Duodenal mucosa (tissue), 2 donors: ENCODE measurements around the gene EXOC4.

Experiments used
- H3K27ac ChIP-seq: one replicate; pipeline ENCODE4 v1.7.0; 2013; ENCODE audit warnings: low read depth, low read length
- H3K27me3 ChIP-seq, 2 donors: one replicate each; pipeline ENCODE4 v1.7.0; 2013; ENCODE audit warnings: low read length in 2 of 2, control low read depth in 1 of 2; ENCODE audit not compliant: insufficient read depth in 2 of 2, control insufficient read depth in 1 of 2
- H3K36me3 ChIP-seq, 2 donors: one replicate each; pipeline ENCODE4 v1.7.0; 2013; ENCODE audit warnings: low read length in 2 of 2, control low read depth in 1 of 2; ENCODE audit not compliant: insufficient read depth in 2 of 2, control insufficient read depth in 1 of 2
- H3K4me1 ChIP-seq, 2 donors: one replicate each; pipeline ENCODE4 v1.7.0; 2013; ENCODE audit warnings: low read length in 2 of 2, control low read depth in 1 of 2; ENCODE audit not compliant: insufficient read depth in 2 of 2, control insufficient read depth in 1 of 2
- H3K4me3 ChIP-seq, 2 donors: one replicate each; pipeline ENCODE4 v1.7.0; 2013; ENCODE audit warnings: low read length in 2 of 2, low read depth in 1 of 2
- H3K9ac ChIP-seq, 2 donors: one replicate each; pipeline ENCODE4 v1.7.0; 2013; ENCODE audit warnings: low read length in 2 of 2, low read depth in 1 of 2
- H3K9me3 ChIP-seq, 2 donors: one replicate each; pipeline ENCODE4 v1.7.0; 2013; ENCODE audit warnings: low read length in 2 of 2, control low read depth in 1 of 2; ENCODE audit not compliant: control insufficient read depth in 1 of 2

The EXOC4 gene

DNA sequence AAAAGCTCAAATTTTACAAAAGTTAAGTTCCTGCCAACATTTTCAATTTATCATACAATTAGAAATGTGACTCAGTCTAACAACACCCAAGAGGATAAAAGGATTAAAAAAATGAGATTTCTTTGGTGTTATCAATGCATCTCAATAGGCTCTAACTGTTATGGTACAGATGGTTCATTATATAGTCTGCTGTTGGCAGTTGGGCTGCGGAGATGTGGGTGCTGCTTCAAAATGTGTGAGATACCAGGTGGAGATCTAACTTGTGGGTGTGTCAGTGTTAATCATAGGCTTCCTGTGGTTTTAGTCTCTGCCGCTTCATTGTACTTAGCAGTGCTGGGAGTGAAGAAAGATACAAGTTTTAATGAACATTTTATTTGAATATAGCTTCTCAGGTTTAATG is 231.2 kb downstream of the EXOC4 start:
- no peak overlapping the region for H3K9ac ChIP-seq

GRCh38 chr7:133489906-133490305 is 237.0 kb downstream of the EXOC4 start:
- H3K9me3 ChIP-seq = no peaks in the 10 kb centered on the region
- H3K27me3 ChIP-seq = no peaks in the 10 kb centered on the region
- H3K27ac ChIP-seq = no peak overlapping the region
- H3K4me1 ChIP-seq = no peaks in the 10 kb centered on the region
- no peak overlapping the region for H3K4me3 ChIP-seq
- H3K9ac ChIP-seq = no peak overlapping the region
- H3K36me3 ChIP-seq = peaks cover 0 to 4% of the 10 kb centered on the region in 2 donors

More for the DNA sequence above, 231.2 kb downstream of the EXOC4 start:
- H3K9me3 ChIP-seq = no peaks in the 10 kb centered on the region
- H3K4me1 ChIP-seq = no peaks in the 10 kb centered on the region
- H3K27ac ChIP-seq = no peak overlapping the region
- H3K4me3 ChIP-seq = no peak overlapping the region
- no peaks in the 10 kb centered on the region for H3K27me3 ChIP-seq
- peaks cover 0 to 14% of the 10 kb centered on the region in 2 donors for H3K36me3 ChIP-seq

DNA sequence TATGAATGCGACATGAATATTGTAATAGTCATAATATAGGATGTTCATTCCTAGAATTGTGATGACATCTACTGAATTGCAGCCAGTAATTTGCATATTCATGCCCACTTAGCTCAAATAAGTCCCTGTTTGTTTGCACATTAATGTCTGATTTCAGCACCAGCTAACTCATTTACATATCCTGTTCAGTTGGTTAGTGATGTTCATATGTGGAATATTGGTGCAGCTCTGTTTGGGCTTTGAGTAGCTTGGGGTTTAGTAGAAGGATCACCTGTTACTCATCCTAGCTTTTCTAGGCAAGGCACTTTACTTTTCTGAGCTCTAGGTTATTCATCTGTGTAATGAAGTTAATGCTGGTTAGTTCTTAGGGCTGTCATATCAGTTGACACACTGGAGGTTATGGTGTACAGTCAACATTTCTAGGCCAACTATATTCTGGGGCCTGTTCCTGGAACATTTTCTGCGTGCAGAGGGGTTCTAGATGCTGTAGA is 238.4 kb downstream of the EXOC4 start:
- no peak overlapping the region for H3K27ac ChIP-seq
- H3K27me3 ChIP-seq = no peaks in the 10 kb centered on the region
- H3K9ac ChIP-seq = no peak overlapping the region
- no peaks in the 10 kb centered on the region for H3K4me1 ChIP-seq
- peaks cover 0 to 4% of the 10 kb centered on the region in 2 donors for H3K36me3 ChIP-seq
- no peak overlapping the region for H3K4me3 ChIP-seq
- no peaks in the 10 kb centered on the region for H3K9me3 ChIP-seq

- H3K27ac ChIP-seq = no peak overlapping the region
- no peak overlapping the region for H3K4me3 ChIP-seq
- peaks cover 0 to 4% of the 10 kb centered on the region in 2 donors for H3K36me3 ChIP-seq
- H3K27me3 ChIP-seq = no peaks in the 10 kb centered on the region
- H3K4me1 ChIP-seq = no peaks in the 10 kb centered on the region
- no peak overlapping the region for H3K9ac ChIP-seq
- H3K9me3 ChIP-seq = no peaks in the 10 kb centered on the region
These were observed 239.2 kb downstream of the EXOC4 start for GRCh38 chr7:133491846-133492652.

DNA sequence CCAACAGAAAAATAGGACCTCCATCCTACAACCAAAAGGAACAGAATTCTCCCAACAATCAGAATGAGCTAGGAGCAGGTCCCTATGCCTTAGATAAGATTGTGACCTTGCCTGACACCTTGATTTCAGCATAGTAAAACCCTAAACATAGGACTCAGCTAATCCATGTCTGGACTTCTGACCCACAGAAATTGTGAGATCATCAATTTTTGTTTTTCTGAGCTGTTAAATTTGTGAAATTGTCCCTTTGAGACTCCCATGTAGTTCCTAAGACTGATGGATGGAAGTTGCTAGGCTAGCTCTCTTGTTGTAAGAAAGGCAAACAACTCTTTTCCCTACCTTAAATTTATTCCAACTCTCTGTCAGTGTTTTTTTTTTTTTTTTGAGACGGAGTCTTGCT is 244.2 kb downstream of the EXOC4 start:
- Histone ChIP-seq H3K27ac (no peak overlapping the region), H3K36me3 (no peaks in the 10 kb centered on the region), H3K27me3 (no peaks in the 10 kb centered on the region), H3K4me3 (no peak overlapping the region), H3K9ac (no peak overlapping the region), H3K9me3 (no peaks in the 10 kb centered on the region), H3K4me1 (no peaks in the 10 kb centered on the region)

DNA sequence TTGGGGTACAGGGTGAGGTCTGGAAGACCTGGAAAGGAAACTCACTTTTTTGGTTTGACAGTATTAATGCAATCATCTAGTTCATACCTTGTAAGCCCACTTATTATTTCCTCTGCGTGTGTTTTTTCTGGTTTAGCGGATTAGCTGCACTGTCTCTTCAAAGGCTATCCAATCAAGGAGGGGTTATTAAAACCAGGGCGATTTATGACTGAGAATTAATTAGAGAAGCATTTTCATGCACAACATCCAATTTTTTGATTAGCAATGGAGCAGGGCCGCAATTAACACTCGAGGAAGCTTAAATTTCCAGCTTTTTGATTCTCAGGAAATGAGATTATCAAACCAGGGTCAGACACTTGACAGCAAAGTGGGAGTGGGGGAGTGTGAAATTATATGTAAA is 248.9 kb downstream of the EXOC4 start:
- Histone ChIP-seq H3K9me3 (no peaks in the 10 kb centered on the region), H3K9ac (no peak overlapping the region), H3K4me1 (no peaks in the 10 kb centered on the region), H3K27me3 (no peaks in the 10 kb centered on the region), H3K36me3 (no peaks in the 10 kb centered on the region), H3K4me3 (no peak overlapping the region), H3K27ac (no peak overlapping the region)

GRCh38 chr7:133502498-133502897 is 249.6 kb downstream of the EXOC4 start:
- H3K27ac ChIP-seq = no peak overlapping the region
- H3K4me3 ChIP-seq = no peak overlapping the region
- no peaks in the 10 kb centered on the region for H3K36me3 ChIP-seq
- no peak overlapping the region for H3K9ac ChIP-seq
- no peaks in the 10 kb centered on the region for H3K9me3 ChIP-seq
- no peaks in the 10 kb centered on the region for H3K27me3 ChIP-seq
- H3K4me1 ChIP-seq = no peaks in the 10 kb centered on the region

DNA sequence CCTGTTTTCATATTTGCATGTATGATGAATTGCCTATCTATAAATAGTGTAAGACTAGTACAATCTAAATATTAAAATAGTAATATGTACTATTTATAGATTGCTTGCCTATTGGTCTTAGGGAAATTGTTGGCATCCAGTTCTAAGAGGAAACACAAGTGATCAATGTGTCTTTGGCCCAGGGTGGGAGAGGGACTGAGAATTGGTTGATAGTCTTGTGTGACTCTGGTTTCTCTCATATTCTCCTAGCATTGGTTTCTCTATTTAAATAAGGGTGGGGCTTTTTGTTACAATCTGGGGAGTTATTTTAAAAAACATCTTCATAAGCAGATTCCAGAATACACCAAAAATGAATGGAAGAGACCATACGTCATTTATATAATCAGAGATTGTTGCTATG is 250.1 kb downstream of the EXOC4 start:
- H3K9me3 ChIP-seq = no peaks in the 10 kb centered on the region
- no peaks in the 10 kb centered on the region for H3K4me1 ChIP-seq
- H3K27me3 ChIP-seq = no peaks in the 10 kb centered on the region
- no peak overlapping the region for H3K27ac ChIP-seq
- no peak overlapping the region for H3K4me3 ChIP-seq
- H3K9ac ChIP-seq = no peak overlapping the region
- H3K36me3 ChIP-seq = no peaks in the 10 kb centered on the region

- peaks cover 0 to under 1% of the 10 kb centered on the region in 2 donors for H3K4me1 ChIP-seq
- no peak overlapping the region for H3K4me3 ChIP-seq
- H3K9ac ChIP-seq = no peak overlapping the region
- no peaks in the 10 kb centered on the region for H3K36me3 ChIP-seq
- no peak overlapping the region for H3K27ac ChIP-seq
- no peaks in the 10 kb centered on the region for H3K9me3 ChIP-seq
- H3K27me3 ChIP-seq = no peaks in the 10 kb centered on the region
These were observed 251.9 kb downstream of the EXOC4 start for GRCh38 chr7:133504825-133505224.

- no peaks in the 10 kb centered on the region for H3K9me3 ChIP-seq
- no peaks in the 10 kb centered on the region for H3K36me3 ChIP-seq
- no peak overlapping the region for H3K4me3 ChIP-seq
- H3K9ac ChIP-seq = no peak overlapping the region
- no peaks in the 10 kb centered on the region for H3K27me3 ChIP-seq
- H3K4me1 ChIP-seq = peaks cover 0 to 3% of the 10 kb centered on the region in 2 donors
- no peak overlapping the region for H3K27ac ChIP-seq
These were observed 256.9 kb downstream of the EXOC4 start for GRCh38 chr7:133509822-133510221.
